ENCODE results near the gene ATAD2B.
A peak's percentile ranks its signal among the peaks of the same experiment; 100 is the strongest.
"Not testable (repeated sequence)": the region's sequence is repeated elsewhere in the genome, so short reads cannot be mapped to it uniquely, and the experiment has no call there.

The ATAD2B gene

DNA sequence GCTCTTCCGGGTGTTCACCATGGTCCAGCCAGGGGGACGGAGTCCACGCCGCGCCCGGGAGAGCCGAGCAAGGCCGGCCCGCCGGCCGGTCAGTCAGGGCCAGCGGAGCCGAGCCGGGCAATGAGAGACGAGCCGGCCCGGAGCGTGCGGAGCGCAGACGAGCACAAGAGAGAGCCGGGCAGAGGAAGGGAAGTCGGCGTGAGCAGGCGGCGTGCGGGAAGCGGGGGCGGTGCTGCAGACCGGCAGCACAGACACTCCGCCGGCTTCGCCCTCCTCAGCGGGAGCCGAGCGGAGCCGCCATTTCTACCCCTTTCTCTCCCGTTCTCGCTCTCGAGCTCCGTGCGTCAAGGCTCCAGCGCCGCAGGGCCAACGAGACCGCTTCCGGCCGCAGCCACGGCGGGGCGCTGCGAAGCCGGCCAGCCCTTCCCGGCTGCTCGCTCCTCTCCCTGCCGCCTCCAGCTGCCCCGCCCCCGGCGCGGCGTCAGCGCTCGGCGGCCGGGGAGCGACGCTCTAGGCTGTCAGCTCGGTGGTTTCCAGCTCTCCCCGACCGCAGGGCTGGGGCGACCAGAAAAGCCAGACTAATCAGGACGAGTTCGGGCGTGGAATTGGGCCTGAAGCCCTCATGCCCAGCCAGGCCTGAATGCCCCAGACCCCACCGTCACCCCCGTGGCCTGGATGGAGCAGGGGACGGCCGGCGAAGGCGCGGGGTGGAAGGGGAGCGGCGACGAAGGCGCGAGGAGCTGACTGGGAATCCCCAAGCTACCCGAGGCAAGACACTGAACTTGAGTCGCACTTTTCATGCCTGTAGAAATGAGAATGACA, at the start of gene ATAD2B:
ATAD2B (minus strand) TSS at position 374 of the 822 bp plus-strand sequence; CDS start at position 21, 353 bp downstream.
- DNase-seq: peak; percentile 89

GRCh38 chr2:23967846-23968245, 40.9 kb upstream of the ATAD2B start:
- no peak for DNase-seq

DNA sequence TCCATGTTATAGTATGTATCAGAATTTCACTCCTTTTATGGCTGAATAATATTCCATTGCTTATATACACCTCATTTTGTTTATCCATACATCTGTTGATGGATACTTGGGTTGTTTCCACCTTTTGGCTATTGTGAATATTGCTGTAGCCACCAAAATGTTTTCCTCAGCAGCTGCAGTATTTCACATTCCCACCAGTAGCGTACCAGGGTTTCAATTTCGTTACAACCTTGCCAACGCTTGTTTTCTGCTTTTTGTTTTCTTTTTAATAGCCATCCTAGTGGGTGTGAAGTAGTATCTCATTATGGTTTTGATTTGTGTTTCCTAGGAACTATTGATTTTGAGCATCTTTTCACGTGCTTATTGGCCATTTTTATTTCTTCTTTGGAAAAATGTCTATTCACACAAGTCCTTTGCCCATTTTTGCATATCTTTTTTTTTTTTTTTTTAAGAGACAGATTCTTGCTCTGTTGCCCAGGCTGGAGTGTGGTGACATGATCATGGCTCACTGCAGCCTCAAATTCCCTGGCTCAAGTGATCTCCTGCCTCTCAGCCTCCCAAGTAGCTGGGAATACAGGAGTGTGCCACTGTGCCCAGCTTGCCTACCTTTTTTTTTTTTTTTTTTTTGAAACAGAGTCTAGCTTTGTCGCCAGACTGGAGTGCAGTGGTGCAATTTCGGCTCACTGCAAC, 27.5 kb upstream of the ATAD2B start:
- DNase-seq: no peak

- DNase-seq: no peak
Measured at GRCh38 chr2:23953625-23954024, 26.7 kb upstream of the ATAD2B start.

DNA sequence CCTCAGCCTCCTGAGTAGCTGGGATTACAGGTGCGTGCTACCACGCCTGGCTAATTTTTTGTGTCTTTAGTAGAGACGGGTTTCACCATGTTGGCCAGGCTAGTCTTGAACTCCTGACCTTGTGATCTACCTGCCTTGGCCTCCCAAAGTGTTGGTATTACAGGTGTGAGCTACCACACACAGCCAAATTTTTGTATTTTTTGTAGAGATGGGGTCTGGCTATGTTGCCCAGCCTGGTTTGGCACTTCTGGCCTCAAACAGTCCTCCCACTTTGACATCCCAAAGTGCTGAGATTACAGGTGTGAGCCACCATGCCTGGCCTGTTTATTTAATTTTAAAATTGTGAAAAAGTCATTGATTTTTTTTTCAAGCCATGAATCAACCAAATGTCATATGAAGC, 25.6 kb upstream of the ATAD2B start:
- not testable (repeated sequence) for DNase-seq

DNA sequence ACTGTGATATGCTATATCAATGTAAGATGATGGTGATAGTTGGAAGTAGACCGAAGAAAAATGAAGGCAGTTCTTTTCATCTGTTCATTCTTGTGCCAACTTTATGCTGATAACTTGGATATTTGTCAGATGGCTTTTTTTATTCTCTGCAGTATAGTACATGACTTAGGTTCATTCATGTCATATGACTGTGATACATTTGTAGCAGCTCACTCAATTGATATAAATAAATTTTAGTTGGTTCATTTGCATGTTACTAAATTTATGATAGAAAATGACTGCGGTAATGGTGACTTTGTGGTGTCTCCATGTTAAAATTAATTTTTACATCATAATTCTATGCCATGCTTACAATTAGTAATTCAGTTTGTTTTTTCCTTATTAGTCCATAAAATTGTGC, 20.4 kb upstream of the ATAD2B start:
- no peak for DNase-seq

DNA sequence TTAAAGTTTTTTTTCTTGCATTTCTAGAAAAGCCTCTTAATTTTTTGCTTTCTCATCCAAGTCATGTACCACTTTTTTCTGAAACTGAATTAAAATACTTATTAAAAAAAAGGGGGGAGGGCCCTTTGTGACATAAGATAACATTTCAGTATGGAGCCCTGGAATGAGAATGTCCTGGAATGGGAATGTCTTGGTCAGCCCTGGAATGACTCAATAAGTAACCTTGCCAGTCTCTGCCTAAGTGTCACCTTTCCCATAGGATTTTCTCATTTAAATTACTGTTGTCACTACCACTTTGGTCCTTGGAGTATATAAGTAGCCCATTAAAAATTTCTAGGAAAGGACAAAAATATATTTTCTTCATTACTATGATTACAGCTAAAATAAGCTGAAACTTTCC, 18.1 kb upstream of the ATAD2B start:
- DNase-seq: no peak

GRCh38 chr2:23944527-23944926, 17.6 kb upstream of the ATAD2B start:
- no peak for DNase-seq

- DNase-seq: no peak
Measured at GRCh38 chr2:23943666-23944065, 16.7 kb upstream of the ATAD2B start.

DNA sequence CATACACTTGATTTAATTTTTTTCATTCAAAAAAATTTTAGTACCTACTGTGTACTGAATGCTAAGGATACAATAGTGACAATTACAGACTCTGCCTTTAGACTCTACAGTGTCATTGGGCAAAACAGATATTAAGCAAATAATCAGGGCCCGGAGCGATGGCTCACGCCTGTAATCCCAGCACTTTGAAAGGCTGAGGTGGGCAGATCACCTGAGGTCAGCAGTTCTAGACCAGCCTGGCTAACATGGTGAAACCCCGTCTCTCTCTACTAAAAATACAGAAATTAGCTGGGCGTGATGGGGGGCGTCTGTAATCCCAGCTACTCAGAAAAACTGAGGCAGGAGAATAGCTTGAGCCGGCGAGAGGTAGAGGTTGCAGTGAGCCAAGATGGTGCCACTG, 14.7 kb upstream of the ATAD2B start:
- no peak for DNase-seq

- peak; percentile 43 for DNase-seq
Measured at GRCh38 chr2:23940718-23941620, 14.0 kb upstream of the ATAD2B start.

GRCh38 chr2:23939987-23940717, 13.2 kb upstream of the ATAD2B start, which contains the start of gene UBXN2A:
Gene UBXN2A (plus strand): TSS chr2:23940463. CDS start chr2:23958315, 17,852 bp downstream.
- peak; percentile 83 for DNase-seq

- no peak for DNase-seq
Measured at GRCh38 chr2:23934259-23934658, 7.3 kb upstream of the ATAD2B start.

DNA sequence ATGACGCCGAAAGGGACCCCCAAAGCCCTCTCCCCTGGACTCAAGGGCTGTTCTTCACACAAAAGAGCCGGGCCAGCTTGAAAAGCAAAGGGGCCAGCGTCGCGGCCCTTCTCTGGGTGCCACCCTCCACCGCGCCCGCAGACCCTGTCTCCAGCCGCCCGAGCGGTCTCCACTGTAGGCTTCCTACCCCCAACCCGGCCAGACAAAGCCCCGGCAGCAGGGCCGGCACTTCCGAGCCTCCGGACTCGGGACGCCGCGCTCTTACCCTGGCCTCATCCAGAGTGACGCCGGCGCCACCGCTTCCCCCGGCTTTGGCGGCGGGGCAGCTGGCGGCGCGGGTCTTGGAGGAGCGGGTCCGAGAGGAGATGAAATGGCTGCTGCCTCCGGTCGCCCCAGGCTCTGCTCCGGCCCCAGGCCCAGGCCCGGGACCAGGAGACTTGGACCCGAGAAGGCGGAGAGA, 603 bp downstream of the ATAD2B start:
- DNase-seq: peak; percentile 60

DNA sequence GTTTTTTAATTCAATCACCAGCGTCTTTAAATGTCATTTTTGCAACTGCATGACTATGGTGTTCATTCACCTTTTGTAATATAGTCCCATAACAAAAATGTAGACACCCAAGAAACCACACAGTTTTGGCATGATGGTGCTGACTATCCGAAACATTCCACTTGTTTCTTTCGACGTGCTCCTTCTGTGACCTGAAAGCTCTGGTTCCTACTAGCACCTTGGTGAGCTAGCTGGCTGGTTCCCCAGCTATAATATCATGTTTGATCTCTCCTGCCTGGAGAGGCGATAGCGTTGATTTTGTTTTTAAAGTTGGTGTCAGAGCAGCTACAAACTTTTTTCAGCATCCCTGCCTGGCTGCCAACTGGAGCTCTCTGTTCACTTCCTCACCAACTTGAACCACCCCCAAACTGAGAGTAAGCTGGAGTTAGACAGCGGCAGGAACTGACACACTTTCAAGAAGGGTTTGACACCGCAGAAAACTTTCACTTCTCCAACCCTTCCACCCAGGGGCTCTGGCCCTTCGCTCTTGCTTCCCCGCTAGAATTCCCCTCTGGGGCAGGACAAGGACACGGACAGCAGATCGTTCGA, 1.1 kb downstream of the ATAD2B start:
- DNase-seq: no peak

DNA sequence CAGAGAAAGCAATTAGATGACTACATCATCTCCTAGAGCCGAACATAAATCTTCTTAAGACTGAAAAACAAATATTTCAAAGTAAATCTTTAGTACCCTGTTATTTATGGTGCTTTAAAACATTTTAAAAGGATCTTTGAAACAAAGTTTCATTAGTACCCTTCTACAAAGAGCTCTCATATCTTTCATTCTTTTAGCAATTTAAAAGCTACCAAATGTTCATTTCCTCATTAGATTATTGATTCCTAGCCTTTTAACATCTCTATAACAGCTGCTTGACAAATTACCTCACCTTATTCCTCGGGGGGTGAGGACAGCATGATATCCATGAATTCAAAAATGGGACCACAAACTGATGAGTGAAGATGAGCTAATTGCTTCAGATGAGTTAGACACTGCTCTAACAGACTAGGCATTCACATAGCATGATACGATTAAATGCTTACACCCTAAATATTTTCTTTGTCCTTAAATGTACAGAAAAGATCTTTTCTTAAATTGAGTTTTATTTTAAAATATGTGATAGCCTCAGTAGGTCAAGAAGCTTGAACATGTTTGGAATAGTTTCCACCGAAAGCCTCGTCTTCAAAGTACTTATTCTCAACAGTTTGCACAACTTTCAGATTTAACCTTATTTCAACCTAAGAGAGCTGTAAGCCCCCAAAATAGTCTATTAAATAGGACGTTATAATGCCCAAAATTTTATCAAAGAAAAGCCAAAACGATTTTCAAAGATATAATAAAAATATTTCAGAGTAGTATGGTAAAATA, 2.1 kb downstream of the ATAD2B start:
- no peak for DNase-seq

GRCh38 chr2:23918837-23919489, 8.0 kb downstream of the ATAD2B start:
- no peak for DNase-seq

DNA sequence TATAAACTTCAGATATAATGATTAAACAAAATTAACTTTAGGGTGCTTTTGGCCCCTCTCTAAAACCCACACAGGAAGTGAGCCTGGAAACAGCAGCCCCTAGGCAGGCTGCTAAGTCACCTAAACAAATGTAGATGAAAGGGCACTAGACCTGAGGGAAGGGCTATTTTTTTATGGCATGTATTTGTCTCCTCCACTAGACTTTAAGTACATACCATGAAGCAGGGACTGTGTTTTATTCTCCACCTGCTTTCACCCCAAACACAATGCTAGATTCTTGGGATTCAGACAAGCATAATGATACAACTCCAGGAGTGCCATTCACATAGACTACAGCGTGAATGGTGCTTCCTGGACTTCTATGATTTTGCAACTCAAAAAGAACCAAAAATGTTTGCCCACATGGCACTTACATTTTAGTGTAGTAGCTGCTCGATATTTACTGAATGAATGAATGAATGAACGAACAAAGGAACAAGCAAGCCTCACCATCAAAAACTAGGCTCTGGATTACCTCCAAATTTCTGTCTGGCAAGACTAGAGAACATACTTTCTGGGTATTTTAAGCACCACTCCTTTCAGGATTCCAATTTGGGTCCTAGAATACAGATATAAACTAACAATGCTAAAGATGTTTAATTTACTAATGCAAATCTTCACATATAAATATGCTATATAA, 10.1 kb downstream of the ATAD2B start:
- DNase-seq: peak; percentile 6

- no peak for DNase-seq
Measured at GRCh38 chr2:23915327-23915726, 11.6 kb downstream of the ATAD2B start.

- DNase-seq: no peak
Measured at GRCh38 chr2:23912054-23912453, 14.9 kb downstream of the ATAD2B start.
